GM23338 (cell line): ENCODE results near the gene DTNA. TPM values are rescaled to one million over a fixed set of nuclear protein-coding genes. Genes with fewer than 3 reads are reported as not detected.

Experiments
- ATAC-seq: fragments of 200-7000 bp; cut with Tn5 transposase; 3 replicates; pipeline ENCODE4 v1.9.1; 2020
- DNase-seq: peaks from one replicate; pipeline ENCODE4 v3.0.0-alpha.2; 2015; ENCODE audit warnings: low spot score
- H2AFZ ChIP-seq: fragments of 200-600 bp; sonication (generic); 2 replicates; pipeline ENCODE4 v1.8.0; 2016; ENCODE audit warnings: antibody characterized with exemption, mild to moderate bottlenecking, moderate library complexity
- H3F3A ChIP-seq: fragments of 200-600 bp; sonication (generic); replicated peaks from 2 replicates; pipeline ENCODE4 v1.8.0; 2017; ENCODE audit warnings: antibody characterized with exemption, mixed run types, low read depth
- H3K27ac ChIP-seq: fragments of 200-600 bp; sonication (generic); 2 replicates; pipeline ENCODE4 v1.6.1; 2016; ENCODE audit warnings: low read depth
- H3K27me3 ChIP-seq: fragments of 200-600 bp; sonication (generic); 2 replicates; pipeline ENCODE4 v1.8.0; 2016; ENCODE audit warnings: mild to moderate bottlenecking, mixed run types, moderate library complexity; ENCODE audit not compliant: insufficient read depth
- H3K36me3 ChIP-seq: fragments of 200-600 bp; sonication (generic); 2 replicates; pipeline ENCODE4 v1.8.0; 2016; ENCODE audit warnings: mild to moderate bottlenecking; ENCODE audit not compliant: insufficient read depth
- H3K4me1 ChIP-seq: fragments of 200-600 bp; sonication (generic); 2 replicates; pipeline ENCODE4 v1.8.0; 2016; ENCODE audit warnings: mild to moderate bottlenecking, moderate library complexity; ENCODE audit not compliant: insufficient read depth
- H3K4me2 ChIP-seq: fragments of 200-600 bp; sonication (generic); 2 replicates; pipeline ENCODE4 v1.7.1; 2017; ENCODE audit warnings: mixed run types
- H3K4me3 ChIP-seq: fragments of 200-600 bp; sonication (generic); 2 replicates; pipeline ENCODE4 v1.6.1; 2016; ENCODE audit warnings: mixed run types
- H3K79me2 ChIP-seq: fragments of 200-600 bp; sonication (generic); replicated peaks from 2 replicates; pipeline ENCODE4 v1.8.0; 2017; ENCODE audit warnings: mild to moderate bottlenecking; ENCODE audit not compliant: insufficient read depth
- H3K9me2 ChIP-seq: fragments of 200-600 bp; sonication (generic); 2 replicates; pipeline ENCODE4 v1.8.0; 2017; ENCODE audit not compliant: insufficient read depth
- H4K20me1 ChIP-seq: fragments of 200-600 bp; sonication (generic); replicated peaks from 2 replicates; pipeline ENCODE4 v1.8.0; 2017; ENCODE audit warnings: mild to moderate bottlenecking; ENCODE audit not compliant: insufficient read depth
- H3K27ac Mint-ChIP-seq: 2 replicates; pipeline ENCODE4 v1.8.0; 2020; ENCODE audit warnings: inconsistent platforms, mild to moderate bottlenecking, moderate library complexity, mixed read lengths
- H3K27me3 Mint-ChIP-seq: 3 replicates; pipeline ENCODE4 v1.8.0; 2022; ENCODE audit warnings: low read depth, mild to moderate bottlenecking, moderate library complexity, mixed read lengths, inconsistent platforms; ENCODE audit not compliant: insufficient read depth, poor library complexity
- H3K36me3 Mint-ChIP-seq: 3 replicates; pipeline ENCODE4 v1.8.0; 2021; ENCODE audit warnings: low read depth, mild to moderate bottlenecking, inconsistent platforms, moderate library complexity, mixed read lengths
- H3K4me1 Mint-ChIP-seq: 3 replicates; pipeline ENCODE4 v1.8.0; 2020; ENCODE audit warnings: mild to moderate bottlenecking, inconsistent platforms, mixed read lengths
- H3K4me3 Mint-ChIP-seq: 3 replicates; pipeline ENCODE4 v1.8.0; 2021; ENCODE audit warnings: moderate library complexity, mild to moderate bottlenecking, inconsistent platforms, mixed read lengths
- H3K9me3 Mint-ChIP-seq: 3 replicates; pipeline ENCODE4 v1.8.0; 2020; ENCODE audit warnings: moderate library complexity, mild to moderate bottlenecking, inconsistent platforms, mixed read lengths
- POLR2AphosphoS5 ChIP-seq: IDR thresholded peaks from 2 replicates; pipeline ENCODE4 v1.6.1; 2016; ENCODE audit warnings: antibody characterized with exemption, low read depth
- REST ChIP-seq: IDR thresholded peaks from one replicate; pipeline ENCODE4 v1.6.1; 2018; ENCODE audit warnings: antibody characterized with exemption; ENCODE audit not compliant: unreplicated experiment
- STAT1 ChIP-seq: IDR thresholded peaks from one replicate; pipeline ENCODE4 v1.6.1; 2016; ENCODE audit warnings: antibody characterized with exemption; ENCODE audit not compliant: unreplicated experiment
- polyA plus RNA-seq: library from polyadenylated mRNA; unstranded; fragments of >200 nt; fragmentation: Nextera tagmentation; extraction: Ambion mirVana; gene quantifications from 2 replicates; pipeline ENCODE4 v1.2.1, GENCODE V29; 2016
- total RNA-seq: library from RNA; depleted of rRNA; stranded (reverse); fragments of >200 nt; shearing (Covaris generic); gene quantifications from 2 replicates; pipeline ENCODE4 v1.2.3, GENCODE V29; 2014
- TF ChIP-seq, protein P1 (sequence below): fragments of 250-450 bp; sonication (Bioruptor Pico); IDR thresholded peaks from 2 replicates; pipeline ENCODE4 v1.5.0; 2020; ENCODE audit warnings: mild to moderate bottlenecking, moderate library complexity
- TF ChIP-seq, protein P2 (sequence below): IDR thresholded peaks from 2 replicates; pipeline ENCODE4 v1.6.1; 2016; ENCODE audit warnings: antibody characterized with exemption

DTNA gene
- total and polyA plus RNA-seq, 2 experiments from 2014 or later = 11.5 to 25.1 TPM

DNA sequence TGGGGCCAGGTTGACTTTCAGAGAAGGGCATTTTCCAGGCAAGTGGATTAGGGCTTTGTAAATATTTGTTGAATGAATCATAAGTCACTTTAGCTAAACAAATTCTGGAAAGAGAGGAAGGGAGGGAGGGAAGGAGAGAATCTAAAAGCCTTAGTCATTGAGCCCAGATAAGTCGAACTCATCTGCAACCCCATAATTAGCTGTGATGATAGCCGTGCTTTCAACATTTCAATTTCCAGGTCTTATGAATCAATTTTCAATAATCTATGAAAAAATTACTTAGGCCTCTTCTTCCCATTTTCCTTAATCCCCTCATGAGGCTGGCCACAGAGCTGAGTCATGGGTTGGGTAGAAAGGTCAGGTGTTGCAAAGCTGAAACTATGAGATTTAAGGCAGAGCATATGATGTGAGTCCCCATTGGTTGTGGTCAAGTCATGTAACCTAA, 219.3 kb downstream of the DTNA start:
- peaks cover 5% of the 10 kb centered on the region; the same call in 1 of the 2 replicates for H3K4me1 ChIP-seq
- H3K79me2 ChIP-seq = no peaks in the 10 kb centered on the region
- DNase-seq (no peak), ATAC-seq (no peak)
- 0 out of 2 replicates have a peak overlapping the region, but pooled peaks have one; percentile 15 for H3K27ac Mint-ChIP-seq
- no peaks in the 10 kb centered on the region for H4K20me1 ChIP-seq
- no peak overlapping the region for H3K4me3 ChIP-seq
- H3K36me3 Mint-ChIP-seq = no peaks in the 10 kb centered on the region; the same call in 2 of the 3 replicates
- H3F3A ChIP-seq = no peaks in the 10 kb centered on the region
- H3K9me2 ChIP-seq = no peaks in the 10 kb centered on the region; the same call in 1 of the 2 replicates
- H3K27me3 ChIP-seq = no peaks in the 10 kb centered on the region
- H3K4me2 ChIP-seq = no peak overlapping the region
- H3K36me3 ChIP-seq = no peaks in the 10 kb centered on the region
- no peak overlapping the region for H3K4me3 Mint-ChIP-seq
- peaks cover 11% of the 10 kb centered on the region for H3K4me1 Mint-ChIP-seq
- no peaks in the 10 kb centered on the region for H3K27me3 Mint-ChIP-seq
- TF ChIP-seq, protein P1, sequence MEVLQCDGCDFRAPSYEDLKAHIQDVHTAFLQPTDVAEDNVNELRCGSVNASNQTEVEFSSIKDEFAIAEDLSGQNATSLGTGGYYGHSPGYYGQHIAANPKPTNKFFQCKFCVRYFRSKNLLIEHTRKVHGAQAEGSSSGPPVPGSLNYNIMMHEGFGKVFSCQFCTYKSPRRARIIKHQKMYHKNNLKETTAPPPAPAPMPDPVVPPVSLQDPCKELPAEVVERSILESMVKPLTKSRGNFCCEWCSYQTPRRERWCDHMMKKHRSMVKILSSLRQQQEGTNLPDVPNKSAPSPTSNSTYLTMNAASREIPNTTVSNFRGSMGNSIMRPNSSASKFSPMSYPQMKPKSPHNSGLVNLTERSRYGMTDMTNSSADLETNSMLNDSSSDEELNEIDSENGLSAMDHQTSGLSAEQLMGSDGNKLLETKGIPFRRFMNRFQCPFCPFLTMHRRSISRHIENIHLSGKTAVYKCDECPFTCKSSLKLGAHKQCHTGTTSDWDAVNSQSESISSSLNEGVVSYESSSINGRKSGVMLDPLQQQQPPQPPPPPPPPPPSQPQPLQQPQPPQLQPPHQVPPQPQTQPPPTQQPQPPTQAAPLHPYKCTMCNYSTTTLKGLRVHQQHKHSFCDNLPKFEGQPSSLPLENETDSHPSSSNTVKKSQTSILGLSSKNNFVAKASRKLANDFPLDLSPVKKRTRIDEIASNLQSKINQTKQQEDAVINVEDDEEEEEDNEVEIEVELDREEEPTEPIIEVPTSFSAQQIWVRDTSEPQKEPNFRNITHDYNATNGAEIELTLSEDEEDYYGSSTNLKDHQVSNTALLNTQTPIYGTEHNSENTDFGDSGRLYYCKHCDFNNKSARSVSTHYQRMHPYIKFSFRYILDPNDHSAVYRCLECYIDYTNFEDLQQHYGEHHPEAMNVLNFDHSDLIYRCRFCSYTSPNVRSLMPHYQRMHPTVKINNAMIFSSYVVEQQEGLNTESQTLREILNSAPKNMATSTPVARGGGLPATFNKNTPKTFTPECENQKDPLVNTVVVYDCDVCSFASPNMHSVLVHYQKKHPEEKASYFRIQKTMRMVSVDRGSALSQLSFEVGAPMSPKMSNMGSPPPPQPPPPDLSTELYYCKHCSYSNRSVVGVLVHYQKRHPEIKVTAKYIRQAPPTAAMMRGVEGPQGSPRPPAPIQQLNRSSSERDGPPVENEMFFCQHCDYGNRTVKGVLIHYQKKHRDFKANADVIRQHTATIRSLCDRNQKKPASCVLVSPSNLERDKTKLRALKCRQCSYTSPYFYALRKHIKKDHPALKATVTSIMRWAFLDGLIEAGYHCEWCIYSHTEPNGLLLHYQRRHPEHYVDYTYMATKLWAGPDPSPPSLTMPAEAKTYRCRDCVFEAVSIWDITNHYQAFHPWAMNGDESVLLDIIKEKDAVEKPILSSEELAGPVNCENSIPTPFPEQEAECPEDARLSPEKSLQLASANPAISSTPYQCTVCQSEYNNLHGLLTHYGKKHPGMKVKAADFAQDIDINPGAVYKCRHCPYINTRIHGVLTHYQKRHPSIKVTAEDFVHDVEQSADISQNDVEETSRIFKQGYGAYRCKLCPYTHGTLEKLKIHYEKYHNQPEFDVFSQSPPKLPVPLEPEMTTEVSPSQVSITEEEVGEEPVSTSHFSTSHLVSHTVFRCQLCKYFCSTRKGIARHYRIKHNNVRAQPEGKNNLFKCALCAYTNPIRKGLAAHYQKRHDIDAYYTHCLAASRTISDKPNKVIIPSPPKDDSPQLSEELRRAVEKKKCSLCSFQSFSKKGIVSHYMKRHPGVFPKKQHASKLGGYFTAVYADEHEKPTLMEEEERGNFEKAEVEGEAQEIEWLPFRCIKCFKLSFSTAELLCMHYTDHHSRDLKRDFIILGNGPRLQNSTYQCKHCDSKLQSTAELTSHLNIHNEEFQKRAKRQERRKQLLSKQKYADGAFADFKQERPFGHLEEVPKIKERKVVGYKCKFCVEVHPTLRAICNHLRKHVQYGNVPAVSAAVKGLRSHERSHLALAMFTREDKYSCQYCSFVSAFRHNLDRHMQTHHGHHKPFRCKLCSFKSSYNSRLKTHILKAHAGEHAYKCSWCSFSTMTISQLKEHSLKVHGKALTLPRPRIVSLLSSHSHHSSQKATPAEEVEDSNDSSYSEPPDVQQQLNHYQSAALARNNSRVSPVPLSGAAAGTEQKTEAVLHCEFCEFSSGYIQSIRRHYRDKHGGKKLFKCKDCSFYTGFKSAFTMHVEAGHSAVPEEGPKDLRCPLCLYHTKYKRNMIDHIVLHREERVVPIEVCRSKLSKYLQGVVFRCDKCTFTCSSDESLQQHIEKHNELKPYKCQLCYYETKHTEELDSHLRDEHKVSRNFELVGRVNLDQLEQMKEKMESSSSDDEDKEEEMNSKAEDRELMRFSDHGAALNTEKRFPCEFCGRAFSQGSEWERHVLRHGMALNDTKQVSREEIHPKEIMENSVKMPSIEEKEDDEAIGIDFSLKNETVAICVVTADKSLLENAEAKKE (CRISPR knock-in tag) = no peak
- no peak for TF ChIP-seq STAT1
- TF ChIP-seq, protein P2, sequence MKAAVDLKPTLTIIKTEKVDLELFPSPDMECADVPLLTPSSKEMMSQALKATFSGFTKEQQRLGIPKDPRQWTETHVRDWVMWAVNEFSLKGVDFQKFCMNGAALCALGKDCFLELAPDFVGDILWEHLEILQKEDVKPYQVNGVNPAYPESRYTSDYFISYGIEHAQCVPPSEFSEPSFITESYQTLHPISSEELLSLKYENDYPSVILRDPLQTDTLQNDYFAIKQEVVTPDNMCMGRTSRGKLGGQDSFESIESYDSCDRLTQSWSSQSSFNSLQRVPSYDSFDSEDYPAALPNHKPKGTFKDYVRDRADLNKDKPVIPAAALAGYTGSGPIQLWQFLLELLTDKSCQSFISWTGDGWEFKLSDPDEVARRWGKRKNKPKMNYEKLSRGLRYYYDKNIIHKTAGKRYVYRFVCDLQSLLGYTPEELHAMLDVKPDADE = no peak
- TF ChIP-seq REST = no peak
- no peak for TF ChIP-seq POLR2AphosphoS5
- H3K27ac ChIP-seq = no peak overlapping the region
- no peaks in the 10 kb centered on the region for H3K9me3 Mint-ChIP-seq
- 0 out of 2 replicates have a peak overlapping the region, but pooled peaks have one; percentile 18 for H2AFZ ChIP-seq
